Measurements from ENCODE around the gene TMPRSS11A. TPM values are rescaled to one million over a fixed set of nuclear protein-coding genes. Genes with fewer than 3 reads are reported as not detected.

The TMPRSS11A gene
- total RNA-seq (2014; rRNA removed) (not detected in 2 replicates), Bru-seq, nascent RNA (percentile 1 among the genes with signal in this experiment), BruChase-seq, experiment 1, labeled RNA remaining after a 6-hour chase (not detected), BruChase-seq, experiment 2, labeled RNA remaining after a 2-hour chase (not detected)
- long read RNA-seq: 0 reads

- Histone ChIP-seq H3K79me2 (ENCODE audit: low read length) (no peaks in the 10 kb centered on the region), H3K27ac (ENCODE audit: low read length) (no peak within 1 kb of the TSS), H3K36me3 (ENCODE audit: low read depth, low read length) (no peaks in the 10 kb centered on the region), H2AFZ (ENCODE audit: low read length) (0 out of 2 replicates have a peak within 1 kb of the TSS, but pooled peaks have one; percentile 17), H3K9me3 (ENCODE audit: low read length) (no peaks in the 10 kb centered on the region), H4K20me1 (ENCODE audit: low read length) (no peaks in the 10 kb centered on the region), H3K4me2 (ENCODE audit: low read length) (no peak within 1 kb of the TSS), H3K4me3 (ENCODE audit: low read length) (no peak within 1 kb of the TSS), H3K9me2 (replicated peaks; ENCODE audit: low read length) (no peaks in the 10 kb centered on the region), H3F3A (ENCODE audit: low read length, unreplicated experiment) (no peaks in the 10 kb centered on the region), H3K4me1 (ENCODE audit: insufficient read depth, low read length) (no peaks in the 10 kb centered on the region), H3K27me3 (ENCODE audit: low read length) (peaks cover 10% of the 10 kb centered on the region), H3K9ac (ENCODE audit: low read length) (no peak within 1 kb of the TSS)
- DNase-seq (no peak), ATAC-seq (no peak)
- ChIA-PET CTCF (no interaction called here), POLR2A (ENCODE audit: unreplicated experiment) (interaction anchor here (0.8 kb wide), 1 partner anchor 50 kb away, joined by 3 read pairs; no protein-coding TSS in a partner anchor)
- intact Hi-C loops (cut with micrococcal nuclease): no loop called here
- BruUV-seq (replicated peaks): no TSS peak
- TF ChIP-seq EZH2 (IDR thresholded peaks at IDR 0.05; ENCODE audit: low read length, unreplicated experiment) (no peak), EZH2phosphoT487 (IDR thresholded peaks at IDR 0.05; ENCODE audit: borderline replicate concordance, low read length) (no peak), CTCF (conservative IDR thresholded peaks at IDR 0.05; ENCODE audit: low read depth, low read length) (no peak)
Observed at GRCh38 chr4:67963356-67963755, at the start of gene TMPRSS11A. Gene TMPRSS11A, minus strand, starts transcription at chr4:67963493. Its CDS starts 100 bp downstream, at chr4:67963393.

- Histone ChIP-seq H3F3A (ENCODE audit: low read length, unreplicated experiment) (no peaks in the 10 kb centered on the region), H3K9me2 (replicated peaks; ENCODE audit: low read length) (no peaks in the 10 kb centered on the region), H3K27me3 (ENCODE audit: low read length) (peaks cover 37% of the 10 kb centered on the region), H3K79me2 (ENCODE audit: low read length) (no peaks in the 10 kb centered on the region), H3K9me3 (ENCODE audit: low read length) (no peaks in the 10 kb centered on the region), H3K27ac (ENCODE audit: low read length) (no peak overlapping the region), H3K9ac (ENCODE audit: low read length) (no peak overlapping the region), H3K4me3 (ENCODE audit: low read length) (no peak overlapping the region), H3K4me2 (ENCODE audit: low read length) (no peak overlapping the region), H2AFZ (ENCODE audit: low read length) (no peak overlapping the region), H3K4me1 (ENCODE audit: insufficient read depth, low read length) (no peaks in the 10 kb centered on the region), H3K36me3 (ENCODE audit: low read depth, low read length) (no peaks in the 10 kb centered on the region), H4K20me1 (ENCODE audit: low read length) (no peaks in the 10 kb centered on the region)
- ChIA-PET POLR2A (ENCODE audit: unreplicated experiment) (no interaction called here), CTCF (no interaction called here)
- TF ChIP-seq EZH2phosphoT487 (IDR thresholded peaks at IDR 0.05; ENCODE audit: borderline replicate concordance, low read length) (no peak), CTCF (conservative IDR thresholded peaks at IDR 0.05; ENCODE audit: low read depth, low read length) (no peak), EZH2 (IDR thresholded peaks at IDR 0.05; ENCODE audit: low read length, unreplicated experiment) (no peak)
- DNase-seq: no peak
- no TSS peak for BruUV-seq (replicated peaks)
- no peak for ATAC-seq
- intact Hi-C loops (cut with micrococcal nuclease): no loop called here
Observed at GRCh38 chr4:68011684-68012083, 48.4 kb upstream of the TMPRSS11A start.

GRCh38 chr4:68002906-68003305 is 39.6 kb upstream of the TMPRSS11A start:
- ATAC-seq (no peak), DNase-seq (no peak)
- H3K4me1 ChIP-seq (ENCODE audit: insufficient read depth, low read length): no peaks in the 10 kb centered on the region
- CTCF ChIA-PET: no interaction called here
- H3K4me3 ChIP-seq (ENCODE audit: low read length): no peak overlapping the region
- H3K4me2 ChIP-seq (ENCODE audit: low read length): no peak overlapping the region
- no peaks in the 10 kb centered on the region for H3K9me2 ChIP-seq (replicated peaks; ENCODE audit: low read length)
- H3K79me2 ChIP-seq (ENCODE audit: low read length): no peaks in the 10 kb centered on the region
- H2AFZ ChIP-seq (ENCODE audit: low read length): no peak overlapping the region
- TF ChIP-seq EZH2phosphoT487 (IDR thresholded peaks at IDR 0.05; ENCODE audit: borderline replicate concordance, low read length) (no peak), CTCF (conservative IDR thresholded peaks at IDR 0.05; ENCODE audit: low read depth, low read length) (no peak), EZH2 (IDR thresholded peaks at IDR 0.05; ENCODE audit: low read length, unreplicated experiment) (no peak)
- H3K9me3 ChIP-seq (ENCODE audit: low read length): no peaks in the 10 kb centered on the region
- intact Hi-C loops (cut with micrococcal nuclease): no loop called here
- H3K27ac ChIP-seq (ENCODE audit: low read length): no peak overlapping the region
- H3K27me3 ChIP-seq (ENCODE audit: low read length): peaks cover 64% of the 10 kb centered on the region
- no peak overlapping the region for H3K9ac ChIP-seq (ENCODE audit: low read length)
- H4K20me1 ChIP-seq (ENCODE audit: low read length): no peaks in the 10 kb centered on the region
- no TSS peak for BruUV-seq (replicated peaks)
- no peaks in the 10 kb centered on the region for H3F3A ChIP-seq (ENCODE audit: low read length, unreplicated experiment)
- no peaks in the 10 kb centered on the region for H3K36me3 ChIP-seq (ENCODE audit: low read depth, low read length)
- POLR2A ChIA-PET (ENCODE audit: unreplicated experiment): no interaction called here
